Activated naive CD8-positive, alpha-beta T cell treated with anti-CD3 and anti-CD28 coated beads for 36 hours (primary cell): ENCODE measurements around the gene GGT7. TPM values are rescaled to one million over a fixed set of nuclear protein-coding genes. Genes with fewer than 3 reads are reported as not detected.

ENCODE experiments used
- DNase-seq: peaks from one replicate; pipeline ENCODE4 v3.0.0; 2021
- H3K27ac Mint-ChIP-seq: one replicate; pipeline ENCODE4 v1.8.0; 2022; ENCODE audit warnings: mild to moderate bottlenecking, moderate library complexity, mixed read lengths
- H3K27me3 Mint-ChIP-seq: one replicate; pipeline ENCODE4 v1.8.0; 2022; ENCODE audit warnings: mild to moderate bottlenecking, mixed read lengths
- H3K36me3 Mint-ChIP-seq: one replicate; pipeline ENCODE4 v1.8.0; 2021; ENCODE audit warnings: mild to moderate bottlenecking, mixed read lengths
- H3K4me1 Mint-ChIP-seq: one replicate; pipeline ENCODE4 v1.8.0; 2021; ENCODE audit warnings: mixed read lengths
- H3K4me3 Mint-ChIP-seq: one replicate; pipeline ENCODE4 v1.8.0; 2022; ENCODE audit warnings: mild to moderate bottlenecking, moderate library complexity, mixed read lengths
- H3K9me3 Mint-ChIP-seq: one replicate; pipeline ENCODE4 v1.8.0; 2022; ENCODE audit warnings: mixed read lengths
- total RNA-seq, 2 experiments: library from RNA; stranded (reverse); gene quantifications; one replicate each; pipeline ENCODE4 v1.2.3, GENCODE V29; 2021

The GGT7 gene
- total RNA-seq, 2 experiments from 2014 or later, result 10.5 to 10.9 TPM

GRCh38 chr20:34871966-34872621 lies 562 bp downstream of the GGT7 start:
- Mint-ChIP-seq H3K4me3 (peak overlapping the region; percentile 76), H3K27ac (peak overlapping the region; percentile 32), H3K4me1 (peaks cover 50% of the 10 kb centered on the region), H3K27me3 (no peaks in the 10 kb centered on the region), H3K36me3 (peaks cover 5% of the 10 kb centered on the region), H3K9me3 (no peaks in the 10 kb centered on the region)
- DNase-seq, result no peak

DNA sequence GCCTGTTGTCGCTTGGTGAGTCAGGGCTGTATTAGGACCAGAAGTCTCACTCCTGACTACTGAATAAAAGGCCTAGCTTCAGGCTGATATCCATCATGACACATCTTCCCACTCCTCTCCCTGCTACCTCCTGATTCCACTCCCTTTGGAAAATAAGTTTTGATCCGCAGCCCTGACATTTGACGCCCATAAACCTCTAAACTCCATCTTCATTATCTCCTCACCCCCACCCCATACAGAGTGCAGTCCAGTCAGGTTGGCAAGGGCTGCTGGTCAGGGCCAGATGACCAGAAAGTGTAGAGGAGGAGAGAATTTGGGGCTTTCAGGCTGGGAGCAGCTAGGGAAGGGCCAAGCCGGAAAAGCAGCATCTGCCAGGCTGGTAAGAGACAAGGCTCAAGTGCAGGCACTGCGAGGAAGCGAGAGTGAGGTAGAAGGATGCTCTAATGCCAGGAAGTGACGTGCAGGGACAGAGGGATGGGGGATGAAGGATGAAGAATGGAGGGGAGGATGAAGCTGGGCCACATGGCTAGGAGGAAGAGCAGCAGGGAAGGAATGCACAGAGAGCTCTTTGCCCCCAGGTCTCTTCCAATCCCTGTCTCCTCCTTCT lies 1.2 kb downstream of the GGT7 start:
- no peak for DNase-seq
- peak overlapping the region; percentile 76 for H3K4me3 Mint-ChIP-seq
- peaks cover 48% of the 10 kb centered on the region for H3K4me1 Mint-ChIP-seq
- no peaks in the 10 kb centered on the region for H3K9me3 Mint-ChIP-seq
- no peak overlapping the region for H3K27ac Mint-ChIP-seq
- peaks cover 3% of the 10 kb centered on the region for H3K36me3 Mint-ChIP-seq
- H3K27me3 Mint-ChIP-seq, result no peaks in the 10 kb centered on the region

DNA sequence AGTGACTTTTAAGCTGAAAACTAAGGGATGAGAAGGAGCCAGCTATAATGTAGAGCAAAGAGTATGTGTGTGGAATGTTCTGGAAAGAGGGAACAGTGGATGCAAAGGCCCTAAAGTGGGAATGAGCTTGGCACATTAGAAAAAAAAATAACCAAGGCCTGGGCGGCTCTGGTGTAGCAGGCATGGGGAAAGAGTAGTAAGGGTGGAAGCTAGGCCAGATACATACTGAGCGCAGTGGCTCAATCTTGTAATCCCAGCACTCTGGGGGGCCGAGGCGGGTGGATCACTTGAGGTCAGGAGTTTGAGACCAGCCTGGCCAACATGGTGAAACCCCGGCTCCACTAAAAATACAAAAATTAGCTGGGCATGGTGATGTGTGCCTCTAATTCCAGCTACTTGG lies 8.4 kb downstream of the GGT7 start:
- no peak overlapping the region for H3K4me3 Mint-ChIP-seq
- no peaks in the 10 kb centered on the region for H3K9me3 Mint-ChIP-seq
- H3K4me1 Mint-ChIP-seq, result no peaks in the 10 kb centered on the region
- no peak for DNase-seq
- H3K27me3 Mint-ChIP-seq, result no peaks in the 10 kb centered on the region
- H3K27ac Mint-ChIP-seq, result no peak overlapping the region
- no peaks in the 10 kb centered on the region for H3K36me3 Mint-ChIP-seq

DNA sequence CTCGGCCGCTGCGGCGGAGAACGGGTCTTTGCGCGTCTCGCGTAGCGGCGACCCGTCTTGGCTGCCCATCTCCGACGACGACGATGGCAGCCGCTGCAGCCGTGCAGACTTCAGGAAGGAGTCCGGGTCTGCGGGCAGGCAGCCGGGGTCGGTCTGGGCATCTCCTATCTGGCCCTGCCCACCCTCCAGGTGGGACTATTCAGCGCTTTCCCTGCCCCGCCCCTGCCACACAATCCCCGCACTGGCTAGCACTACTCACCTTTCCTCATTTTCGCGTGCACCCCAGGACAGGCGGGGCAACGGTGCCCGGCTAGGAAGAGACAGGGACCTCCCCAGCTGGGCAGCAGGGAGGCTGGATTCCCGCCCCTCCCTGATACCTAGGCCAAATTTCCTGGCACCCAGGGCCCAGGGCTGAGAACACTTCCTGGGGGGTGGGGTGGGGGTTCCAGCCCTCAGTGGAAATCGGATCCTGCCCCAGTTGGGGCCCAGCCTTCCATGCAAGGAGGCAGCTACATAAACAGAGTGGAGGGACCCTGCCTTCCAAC lies 9.2 kb downstream of the GGT7 start:
- H3K27ac Mint-ChIP-seq, result no peak overlapping the region

GRCh38 chr20:34862724-34863123 lies 9.9 kb downstream of the GGT7 start:
- Mint-ChIP-seq H3K4me1 (no peaks in the 10 kb centered on the region), H3K27me3 (no peaks in the 10 kb centered on the region), H3K36me3 (no peaks in the 10 kb centered on the region), H3K9me3 (no peaks in the 10 kb centered on the region), H3K27ac (no peak overlapping the region), H3K4me3 (no peak overlapping the region)
- no peak for DNase-seq

More for the DNA sequence above, 9.2 kb downstream of the GGT7 start:
- Mint-ChIP-seq H3K9me3 (no peaks in the 10 kb centered on the region), H3K4me1 (no peaks in the 10 kb centered on the region), H3K36me3 (no peaks in the 10 kb centered on the region), H3K27me3 (no peaks in the 10 kb centered on the region), H3K4me3 (no peak overlapping the region)
- no peak for DNase-seq

DNA sequence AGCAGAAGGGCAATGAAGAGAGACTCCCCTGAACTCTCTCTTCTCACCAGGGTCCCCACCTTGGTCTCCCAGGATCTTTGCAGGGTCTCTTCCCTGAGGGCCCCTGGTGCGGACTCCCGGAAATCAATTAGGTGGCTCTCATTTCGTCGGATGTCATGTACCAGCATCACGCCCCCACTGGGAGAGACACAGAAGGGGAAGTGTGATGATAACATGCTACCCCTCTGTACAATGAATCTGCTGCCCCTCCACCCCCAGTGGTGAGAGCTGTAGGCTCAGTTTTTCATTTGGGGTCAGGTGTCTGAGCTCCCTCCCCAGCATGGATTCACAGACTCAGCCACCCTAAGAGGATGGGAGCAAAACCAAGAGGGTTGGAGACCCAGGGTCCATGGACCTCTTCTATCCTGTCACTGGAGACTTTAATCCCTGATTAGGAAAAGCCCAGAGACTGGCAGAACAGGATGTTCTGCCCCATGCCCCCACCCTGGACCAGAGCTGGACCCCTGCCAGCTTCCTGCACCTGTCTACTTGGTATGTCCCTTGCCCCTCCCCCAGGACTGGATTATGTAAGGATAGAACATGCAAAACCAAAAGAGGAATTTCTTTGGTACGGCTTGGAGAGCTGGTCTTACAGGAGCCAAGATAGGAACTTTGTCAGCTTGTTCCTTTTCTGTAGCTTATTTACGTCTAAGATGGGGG lies 11.1 kb downstream of the GGT7 start:
- Mint-ChIP-seq H3K36me3 (no peaks in the 10 kb centered on the region), H3K27me3 (no peaks in the 10 kb centered on the region), H3K27ac (no peak overlapping the region)

DNA sequence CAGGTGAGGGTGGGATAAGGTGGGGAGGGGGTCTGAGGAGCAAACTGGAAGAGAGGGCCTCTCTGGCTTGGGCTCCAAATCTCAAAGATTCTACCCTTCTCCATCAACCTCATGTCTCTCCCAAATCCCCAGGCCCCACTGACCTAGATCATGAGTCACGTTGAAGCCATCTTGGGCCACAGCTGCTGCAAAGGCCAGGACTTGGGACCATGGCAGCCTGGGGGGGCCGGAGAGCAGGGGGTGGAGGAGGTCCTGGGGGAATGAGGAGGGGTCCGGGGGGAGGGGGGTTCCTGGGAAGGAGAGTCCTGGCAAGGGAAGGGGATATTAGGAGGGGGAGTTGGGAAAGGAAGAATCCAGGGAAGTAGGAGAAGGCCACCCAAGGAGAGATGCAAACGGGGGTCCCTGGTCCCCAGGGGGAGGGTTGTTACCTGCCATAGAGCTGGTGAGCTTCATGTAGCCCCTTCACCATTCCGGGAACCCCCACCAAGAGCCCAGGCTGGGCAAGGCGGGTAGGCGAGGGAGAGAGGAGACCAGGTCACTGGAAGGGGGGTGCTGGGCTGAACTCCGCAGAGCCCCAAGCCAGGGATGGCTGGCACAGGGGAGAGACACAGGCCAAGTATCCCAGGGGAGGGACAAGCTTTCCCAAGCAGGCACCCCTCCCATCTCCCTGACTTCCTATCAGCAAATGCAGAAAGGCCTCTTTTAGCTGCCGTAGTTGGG lies 12.7 kb downstream of the GGT7 start:
- no peaks in the 10 kb centered on the region for H3K27me3 Mint-ChIP-seq
- no peaks in the 10 kb centered on the region for H3K36me3 Mint-ChIP-seq
- H3K27ac Mint-ChIP-seq, result no peak overlapping the region
- no peaks in the 10 kb centered on the region for H3K4me1 Mint-ChIP-seq
- no peak overlapping the region for H3K4me3 Mint-ChIP-seq
- DNase-seq, result no peak
- H3K9me3 Mint-ChIP-seq, result no peaks in the 10 kb centered on the region

More for the DNA sequence above, 11.1 kb downstream of the GGT7 start:
- no peaks in the 10 kb centered on the region for H3K9me3 Mint-ChIP-seq
- no peak for DNase-seq
- H3K4me3 Mint-ChIP-seq, result no peak overlapping the region
- no peaks in the 10 kb centered on the region for H3K4me1 Mint-ChIP-seq

- no peaks in the 10 kb centered on the region for H3K4me1 Mint-ChIP-seq
- no peak for DNase-seq
- no peaks in the 10 kb centered on the region for H3K27me3 Mint-ChIP-seq
- no peaks in the 10 kb centered on the region for H3K9me3 Mint-ChIP-seq
- no peak overlapping the region for H3K27ac Mint-ChIP-seq
- no peaks in the 10 kb centered on the region for H3K36me3 Mint-ChIP-seq
- no peak overlapping the region for H3K4me3 Mint-ChIP-seq
Observed at GRCh38 chr20:34859367-34859766, 13.3 kb downstream of the GGT7 start.

GRCh38 chr20:34852298-34852697 lies 20.4 kb downstream of the GGT7 start:
- Mint-ChIP-seq H3K27ac (no peak overlapping the region), H3K4me1 (no peaks in the 10 kb centered on the region), H3K9me3 (no peaks in the 10 kb centered on the region), H3K4me3 (no peak overlapping the region), H3K36me3 (no peaks in the 10 kb centered on the region), H3K27me3 (no peaks in the 10 kb centered on the region)
- no peak for DNase-seq

DNA sequence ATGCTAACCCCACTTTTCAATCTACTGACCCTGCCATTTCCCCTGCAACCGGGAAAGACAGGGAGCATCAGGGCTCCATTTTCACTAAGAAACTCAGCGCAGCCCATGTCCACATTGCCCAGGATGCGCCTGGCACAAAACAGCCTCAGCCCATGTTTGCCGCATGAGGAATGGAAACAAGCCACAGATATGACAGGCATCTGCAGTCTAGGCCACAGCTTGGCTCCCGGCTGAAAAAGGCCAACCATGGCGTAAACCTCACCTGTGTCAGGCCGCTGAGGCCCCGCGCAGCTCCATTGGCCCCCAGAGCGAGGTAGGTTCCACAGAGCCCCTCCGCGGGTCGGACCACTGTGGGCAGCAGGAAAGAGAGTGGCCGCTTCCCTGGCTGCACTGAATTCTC lies 21.7 kb downstream of the GGT7 start:
- Mint-ChIP-seq H3K27ac (no peak overlapping the region), H3K4me1 (no peaks in the 10 kb centered on the region), H3K36me3 (no peaks in the 10 kb centered on the region), H3K27me3 (no peaks in the 10 kb centered on the region), H3K4me3 (no peak overlapping the region), H3K9me3 (no peaks in the 10 kb centered on the region)
- no peak for DNase-seq

DNA sequence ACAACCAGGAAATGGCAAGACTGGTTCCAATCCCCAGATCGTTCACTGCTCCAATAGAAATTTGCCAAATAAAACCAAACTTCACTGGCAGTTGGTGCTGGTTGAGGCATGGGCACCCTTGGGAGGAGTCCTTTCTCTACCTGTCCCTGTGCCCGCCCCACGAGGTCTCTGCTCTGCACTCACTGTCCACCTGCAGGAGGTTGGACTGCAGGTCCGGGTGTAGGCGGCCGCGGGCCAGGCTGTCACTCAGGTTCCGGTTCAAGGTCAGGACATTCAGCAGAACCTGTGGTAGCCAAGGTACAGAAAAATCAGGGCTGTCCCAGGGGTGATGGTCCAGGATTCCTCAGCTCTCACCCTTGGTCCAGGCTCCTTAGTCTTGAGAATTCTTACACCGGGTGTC lies 22.9 kb downstream of the GGT7 start:
- Mint-ChIP-seq H3K4me3 (no peak overlapping the region), H3K36me3 (no peaks in the 10 kb centered on the region), H3K9me3 (no peaks in the 10 kb centered on the region), H3K27me3 (no peaks in the 10 kb centered on the region), H3K27ac (no peak overlapping the region), H3K4me1 (no peaks in the 10 kb centered on the region)
- no peak for DNase-seq

- H3K27me3 Mint-ChIP-seq, result no peaks in the 10 kb centered on the region
- no peak for DNase-seq
- no peaks in the 10 kb centered on the region for H3K9me3 Mint-ChIP-seq
- H3K4me1 Mint-ChIP-seq, result no peaks in the 10 kb centered on the region
- no peak overlapping the region for H3K27ac Mint-ChIP-seq
- H3K4me3 Mint-ChIP-seq, result no peak overlapping the region
- no peaks in the 10 kb centered on the region for H3K36me3 Mint-ChIP-seq
Observed at GRCh38 chr20:34848597-34848996, 24.1 kb downstream of the GGT7 start.

DNA sequence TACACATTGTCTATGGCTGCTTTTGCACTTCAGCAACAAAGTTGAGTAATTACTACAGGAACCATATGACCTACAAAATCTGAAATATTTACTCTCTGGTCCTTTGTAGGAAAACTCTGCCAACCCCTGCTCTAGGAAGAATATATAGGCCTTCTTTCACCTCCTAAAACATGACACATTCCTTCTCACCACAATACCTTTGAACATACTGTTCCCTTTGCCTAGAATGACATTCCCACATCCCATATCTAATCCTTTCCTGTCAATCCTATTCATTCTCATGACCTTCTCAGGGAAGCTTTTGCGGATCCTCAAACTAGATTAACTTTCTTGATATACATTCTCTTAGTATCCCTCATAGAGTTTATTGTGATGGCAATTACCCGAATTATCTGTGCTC lies 29.2 kb downstream of the GGT7 start:
- Mint-ChIP-seq H3K9me3 (no peaks in the 10 kb centered on the region), H3K4me3 (no peak overlapping the region), H3K27ac (no peak overlapping the region), H3K36me3 (no peaks in the 10 kb centered on the region), H3K27me3 (no peaks in the 10 kb centered on the region), H3K4me1 (no peaks in the 10 kb centered on the region)
- DNase-seq, result no peak

DNA sequence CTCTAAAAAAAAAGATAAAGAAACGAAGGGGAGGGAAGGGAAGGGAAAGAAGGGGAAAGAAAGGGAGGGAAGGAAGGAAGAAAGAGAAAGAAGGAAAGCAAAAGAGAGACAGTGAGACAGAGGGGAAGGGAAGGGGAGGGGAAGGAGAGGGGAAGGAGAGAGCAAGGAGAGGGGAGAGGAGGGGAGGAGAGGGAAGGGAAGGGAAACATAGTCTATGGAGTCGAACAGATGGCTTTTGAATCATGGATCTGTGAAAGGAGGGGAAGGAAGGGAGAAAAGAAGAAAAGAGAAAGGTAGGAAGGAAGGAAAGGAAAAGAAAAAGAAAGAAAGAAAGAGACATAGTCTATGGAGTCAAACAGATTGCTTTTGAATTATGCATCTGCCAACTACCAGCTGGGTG lies 30.5 kb downstream of the GGT7 start:
- Mint-ChIP-seq H3K4me3 (no peak overlapping the region), H3K27me3 (no peaks in the 10 kb centered on the region), H3K27ac (no peak overlapping the region), H3K9me3 (no peaks in the 10 kb centered on the region), H3K36me3 (no peaks in the 10 kb centered on the region), H3K4me1 (no peaks in the 10 kb centered on the region)
- DNase-seq, result no peak

- Mint-ChIP-seq H3K9me3 (no peaks in the 10 kb centered on the region), H3K4me1 (peaks cover 2% of the 10 kb centered on the region), H3K27me3 (peaks cover 9% of the 10 kb centered on the region), H3K27ac (no peak overlapping the region), H3K4me3 (no peak overlapping the region), H3K36me3 (no peaks in the 10 kb centered on the region)
- no peak for DNase-seq
Observed at GRCh38 chr20:34834459-34834893, 38.2 kb downstream of the GGT7 start.
